GM23338 (cell line): ENCODE data around the gene CABCOCO1. TPM values are rescaled to one million over a fixed set of nuclear protein-coding genes. Genes with fewer than 3 reads are reported as not detected.

Source experiments
- ATAC-seq: fragments of 200-7000 bp; cut with Tn5 transposase; 3 replicates; pipeline ENCODE4 v1.9.1; 2020
- DNase-seq: peaks from one replicate; pipeline ENCODE4 v3.0.0-alpha.2; 2015; ENCODE audit warnings: low spot score
- H2AFZ ChIP-seq: fragments of 200-600 bp; sonication (generic); 2 replicates; pipeline ENCODE4 v1.8.0; 2016; ENCODE audit warnings: antibody characterized with exemption, mild to moderate bottlenecking, moderate library complexity
- H3F3A ChIP-seq: fragments of 200-600 bp; sonication (generic); replicated peaks from 2 replicates; pipeline ENCODE4 v1.8.0; 2017; ENCODE audit warnings: antibody characterized with exemption, mixed run types, low read depth
- H3K27ac ChIP-seq: fragments of 200-600 bp; sonication (generic); 2 replicates; pipeline ENCODE4 v1.6.1; 2016; ENCODE audit warnings: low read depth
- H3K27me3 ChIP-seq: fragments of 200-600 bp; sonication (generic); 2 replicates; pipeline ENCODE4 v1.8.0; 2016; ENCODE audit warnings: mild to moderate bottlenecking, mixed run types, moderate library complexity; ENCODE audit not compliant: insufficient read depth
- H3K36me3 ChIP-seq: fragments of 200-600 bp; sonication (generic); 2 replicates; pipeline ENCODE4 v1.8.0; 2016; ENCODE audit warnings: mild to moderate bottlenecking; ENCODE audit not compliant: insufficient read depth
- H3K4me1 ChIP-seq: fragments of 200-600 bp; sonication (generic); 2 replicates; pipeline ENCODE4 v1.8.0; 2016; ENCODE audit warnings: mild to moderate bottlenecking, moderate library complexity; ENCODE audit not compliant: insufficient read depth
- H3K4me2 ChIP-seq: fragments of 200-600 bp; sonication (generic); 2 replicates; pipeline ENCODE4 v1.7.1; 2017; ENCODE audit warnings: mixed run types
- H3K4me3 ChIP-seq: fragments of 200-600 bp; sonication (generic); 2 replicates; pipeline ENCODE4 v1.6.1; 2016; ENCODE audit warnings: mixed run types
- H3K79me2 ChIP-seq: fragments of 200-600 bp; sonication (generic); replicated peaks from 2 replicates; pipeline ENCODE4 v1.8.0; 2017; ENCODE audit warnings: mild to moderate bottlenecking; ENCODE audit not compliant: insufficient read depth
- H3K9me2 ChIP-seq: fragments of 200-600 bp; sonication (generic); 2 replicates; pipeline ENCODE4 v1.8.0; 2017; ENCODE audit not compliant: insufficient read depth
- H4K20me1 ChIP-seq: fragments of 200-600 bp; sonication (generic); replicated peaks from 2 replicates; pipeline ENCODE4 v1.8.0; 2017; ENCODE audit warnings: mild to moderate bottlenecking; ENCODE audit not compliant: insufficient read depth
- H3K27ac Mint-ChIP-seq: 2 replicates; pipeline ENCODE4 v1.8.0; 2020; ENCODE audit warnings: inconsistent platforms, mild to moderate bottlenecking, moderate library complexity, mixed read lengths
- H3K27me3 Mint-ChIP-seq: 3 replicates; pipeline ENCODE4 v1.8.0; 2022; ENCODE audit warnings: low read depth, mild to moderate bottlenecking, moderate library complexity, mixed read lengths, inconsistent platforms; ENCODE audit not compliant: insufficient read depth, poor library complexity
- H3K36me3 Mint-ChIP-seq: 3 replicates; pipeline ENCODE4 v1.8.0; 2021; ENCODE audit warnings: low read depth, mild to moderate bottlenecking, inconsistent platforms, moderate library complexity, mixed read lengths
- H3K4me1 Mint-ChIP-seq: 3 replicates; pipeline ENCODE4 v1.8.0; 2020; ENCODE audit warnings: mild to moderate bottlenecking, inconsistent platforms, mixed read lengths
- H3K4me3 Mint-ChIP-seq: 3 replicates; pipeline ENCODE4 v1.8.0; 2021; ENCODE audit warnings: moderate library complexity, mild to moderate bottlenecking, inconsistent platforms, mixed read lengths
- H3K9me3 Mint-ChIP-seq: 3 replicates; pipeline ENCODE4 v1.8.0; 2020; ENCODE audit warnings: moderate library complexity, mild to moderate bottlenecking, inconsistent platforms, mixed read lengths
- CREB1 ChIP-seq: fragments of 250-450 bp; sonication (Bioruptor Pico); IDR thresholded peaks from 2 replicates; pipeline ENCODE4 v1.5.0; 2020; ENCODE audit warnings: low read depth, mild to moderate bottlenecking, moderate library complexity
- EZH2 ChIP-seq: fragments of 200-600 bp; sonication (generic); IDR thresholded peaks from one replicate; pipeline ENCODE4 v1.8.0; 2017; ENCODE audit warnings: antibody characterized with exemption, mild to moderate bottlenecking, low read depth; ENCODE audit not compliant: unreplicated experiment
- EZH2phosphoT487 ChIP-seq: fragments of 200-600 bp; sonication (generic); IDR thresholded peaks from one replicate; pipeline ENCODE4 v1.8.1; 2018; ENCODE audit warnings: antibody characterized with exemption; ENCODE audit not compliant: unreplicated experiment
- JUNB ChIP-seq: IDR thresholded peaks from one replicate; pipeline ENCODE4 v1.6.1; 2016; ENCODE audit warnings: antibody characterized with exemption; ENCODE audit not compliant: unreplicated experiment
- NANOG ChIP-seq: IDR thresholded peaks from 2 replicates; pipeline ENCODE4 v1.6.1; 2016; ENCODE audit warnings: antibody characterized with exemption, borderline replicate concordance
- POLR2AphosphoS5 ChIP-seq: IDR thresholded peaks from 2 replicates; pipeline ENCODE4 v1.6.1; 2016; ENCODE audit warnings: antibody characterized with exemption, low read depth
- STAT1 ChIP-seq: IDR thresholded peaks from one replicate; pipeline ENCODE4 v1.6.1; 2016; ENCODE audit warnings: antibody characterized with exemption; ENCODE audit not compliant: unreplicated experiment
- ZNF331 ChIP-seq: fragments of 250-450 bp; sonication (Bioruptor Pico); IDR thresholded peaks from 2 replicates; pipeline ENCODE4 v1.5.0; 2020; ENCODE audit warnings: low read depth, mild to moderate bottlenecking, moderate library complexity
- polyA plus RNA-seq: library from polyadenylated mRNA; unstranded; fragments of >200 nt; fragmentation: Nextera tagmentation; extraction: Ambion mirVana; gene quantifications from 2 replicates; pipeline ENCODE4 v1.2.1, GENCODE V29; 2016
- total RNA-seq: library from RNA; depleted of rRNA; stranded (reverse); fragments of >200 nt; shearing (Covaris generic); gene quantifications from 2 replicates; pipeline ENCODE4 v1.2.3, GENCODE V29; 2014
- TF ChIP-seq, protein P1 (sequence below): IDR thresholded peaks from one replicate; pipeline ENCODE4 v1.6.1; 2018; ENCODE audit warnings: antibody characterized with exemption; ENCODE audit not compliant: unreplicated experiment
- TF ChIP-seq, protein P2 (sequence below): IDR thresholded peaks from 2 replicates; pipeline ENCODE4 v1.6.1; 2016; ENCODE audit warnings: antibody characterized with exemption
- TF ChIP-seq, protein P3 (sequence below): fragments of 250-450 bp; sonication (Bioruptor Pico); IDR thresholded peaks from 2 replicates; pipeline ENCODE4 v1.5.0; 2020; ENCODE audit warnings: mild to moderate bottlenecking, moderate library complexity

The CABCOCO1 gene
- total and polyA plus RNA-seq, 2 experiments from 2014 or later: not detected

DNA sequence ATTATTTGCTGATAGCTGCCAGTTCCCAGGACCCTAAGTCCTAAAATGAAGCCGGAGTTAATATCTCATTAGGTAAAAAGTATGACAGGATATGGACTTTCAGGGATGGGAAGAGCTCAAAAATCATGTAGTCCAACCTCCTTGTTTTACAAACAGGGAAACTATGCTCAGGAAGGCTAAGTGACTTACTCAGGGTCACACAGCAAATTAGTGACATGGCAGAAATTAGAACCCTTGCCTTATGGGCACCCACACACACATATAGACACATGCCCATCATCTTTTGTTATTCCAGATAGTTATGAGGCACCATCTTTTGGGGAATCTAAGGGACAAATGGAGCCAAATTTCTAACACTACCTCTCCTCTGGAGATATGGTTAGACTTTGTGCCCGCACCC, 147.5 kb downstream of the CABCOCO1 start:
- Mint-ChIP-seq H3K36me3 (no peaks in the 10 kb centered on the region), H3K4me1 (no peaks in the 10 kb centered on the region), H3K27ac (no peak overlapping the region), H3K9me3 (no peaks in the 10 kb centered on the region), H3K4me3 (no peak overlapping the region), H3K27me3 (no peaks in the 10 kb centered on the region)
- H3K4me1 ChIP-seq: no peaks in the 10 kb centered on the region
- no peaks in the 10 kb centered on the region for H3K36me3 ChIP-seq
- no peaks in the 10 kb centered on the region for H3F3A ChIP-seq
- no peaks in the 10 kb centered on the region for H3K79me2 ChIP-seq
- H3K27ac ChIP-seq: no peak overlapping the region
- H3K9me2 ChIP-seq: peaks cover 6% of the 10 kb centered on the region; the same call in 1 of the 2 replicates
- no peaks in the 10 kb centered on the region for H4K20me1 ChIP-seq
- no peak for TF ChIP-seq POLR2AphosphoS5
- TF ChIP-seq JUNB: no peak
- no peak for TF ChIP-seq CREB1 (CRISPR knock-in tag)
- no peak for TF ChIP-seq EZH2
- TF ChIP-seq EZH2phosphoT487: no peak
- no peak for TF ChIP-seq STAT1
- DNase-seq (no peak), ATAC-seq (no peak)
- H2AFZ ChIP-seq: no peak overlapping the region
- H3K4me3 ChIP-seq: no peak overlapping the region
- H3K27me3 ChIP-seq: no peaks in the 10 kb centered on the region
- H3K4me2 ChIP-seq: no peak overlapping the region

DNA sequence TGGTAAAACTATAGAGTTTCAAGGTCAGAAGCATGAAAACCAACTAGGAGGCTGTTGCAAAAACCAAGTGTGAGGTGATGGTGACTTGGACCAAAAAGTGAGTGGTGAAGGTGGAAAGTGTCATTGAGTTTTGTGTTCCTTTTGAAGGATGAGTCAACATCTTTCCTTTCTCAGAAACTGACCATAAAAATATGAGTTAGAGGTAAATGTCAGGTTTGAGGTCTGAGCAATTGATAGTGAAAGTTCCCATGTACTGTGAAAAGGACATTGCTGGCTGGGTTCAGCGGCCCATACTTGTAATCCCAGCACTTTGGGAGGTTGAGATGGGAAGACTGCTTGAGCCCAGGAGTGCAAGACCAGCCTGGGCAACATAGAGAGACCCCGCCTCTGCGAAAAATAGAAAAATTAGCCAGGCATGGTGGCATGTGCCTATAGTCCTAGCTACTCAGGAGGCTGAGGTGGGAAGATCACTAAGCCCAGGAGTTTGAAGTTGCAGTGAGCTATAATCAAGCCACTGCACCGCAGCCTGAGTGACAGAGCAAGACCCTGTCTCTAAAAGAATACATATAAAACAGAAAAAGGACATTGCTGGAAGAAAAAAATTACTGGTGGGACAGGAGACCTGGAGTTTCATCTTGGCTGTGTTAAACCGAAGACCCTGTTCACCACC, 149.5 kb downstream of the CABCOCO1 start:
- ATAC-seq: no peak
- no peaks in the 10 kb centered on the region for H3F3A ChIP-seq
- Mint-ChIP-seq H3K27ac (no peak overlapping the region), H3K27me3 (peaks cover 1% of the 10 kb centered on the region), H3K9me3 (no peaks in the 10 kb centered on the region), H3K4me1 (no peaks in the 10 kb centered on the region), H3K4me3 (no peak overlapping the region), H3K36me3 (no peaks in the 10 kb centered on the region)
- H3K4me2 ChIP-seq: no peak overlapping the region
- H3K36me3 ChIP-seq: no peaks in the 10 kb centered on the region
- no peak overlapping the region for H3K4me3 ChIP-seq
- no peaks in the 10 kb centered on the region for H3K27me3 ChIP-seq
- H4K20me1 ChIP-seq: no peaks in the 10 kb centered on the region
- no peaks in the 10 kb centered on the region for H3K4me1 ChIP-seq
- H2AFZ ChIP-seq: no peak overlapping the region
- no peaks in the 10 kb centered on the region for H3K79me2 ChIP-seq
- H3K9me2 ChIP-seq: no peaks in the 10 kb centered on the region
- no peak overlapping the region for H3K27ac ChIP-seq
- no peak for DNase-seq
- TF ChIP-seq, protein P1, sequence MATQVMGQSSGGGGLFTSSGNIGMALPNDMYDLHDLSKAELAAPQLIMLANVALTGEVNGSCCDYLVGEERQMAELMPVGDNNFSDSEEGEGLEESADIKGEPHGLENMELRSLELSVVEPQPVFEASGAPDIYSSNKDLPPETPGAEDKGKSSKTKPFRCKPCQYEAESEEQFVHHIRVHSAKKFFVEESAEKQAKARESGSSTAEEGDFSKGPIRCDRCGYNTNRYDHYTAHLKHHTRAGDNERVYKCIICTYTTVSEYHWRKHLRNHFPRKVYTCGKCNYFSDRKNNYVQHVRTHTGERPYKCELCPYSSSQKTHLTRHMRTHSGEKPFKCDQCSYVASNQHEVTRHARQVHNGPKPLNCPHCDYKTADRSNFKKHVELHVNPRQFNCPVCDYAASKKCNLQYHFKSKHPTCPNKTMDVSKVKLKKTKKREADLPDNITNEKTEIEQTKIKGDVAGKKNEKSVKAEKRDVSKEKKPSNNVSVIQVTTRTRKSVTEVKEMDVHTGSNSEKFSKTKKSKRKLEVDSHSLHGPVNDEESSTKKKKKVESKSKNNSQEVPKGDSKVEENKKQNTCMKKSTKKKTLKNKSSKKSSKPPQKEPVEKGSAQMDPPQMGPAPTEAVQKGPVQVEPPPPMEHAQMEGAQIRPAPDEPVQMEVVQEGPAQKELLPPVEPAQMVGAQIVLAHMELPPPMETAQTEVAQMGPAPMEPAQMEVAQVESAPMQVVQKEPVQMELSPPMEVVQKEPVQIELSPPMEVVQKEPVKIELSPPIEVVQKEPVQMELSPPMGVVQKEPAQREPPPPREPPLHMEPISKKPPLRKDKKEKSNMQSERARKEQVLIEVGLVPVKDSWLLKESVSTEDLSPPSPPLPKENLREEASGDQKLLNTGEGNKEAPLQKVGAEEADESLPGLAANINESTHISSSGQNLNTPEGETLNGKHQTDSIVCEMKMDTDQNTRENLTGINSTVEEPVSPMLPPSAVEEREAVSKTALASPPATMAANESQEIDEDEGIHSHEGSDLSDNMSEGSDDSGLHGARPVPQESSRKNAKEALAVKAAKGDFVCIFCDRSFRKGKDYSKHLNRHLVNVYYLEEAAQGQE: no peak
- TF ChIP-seq EZH2 (no peak), JUNB (no peak), NANOG (no peak), ZNF331 (CRISPR knock-in tag) (no peak), EZH2phosphoT487 (no peak), STAT1 (no peak)
- TF ChIP-seq, protein P2, sequence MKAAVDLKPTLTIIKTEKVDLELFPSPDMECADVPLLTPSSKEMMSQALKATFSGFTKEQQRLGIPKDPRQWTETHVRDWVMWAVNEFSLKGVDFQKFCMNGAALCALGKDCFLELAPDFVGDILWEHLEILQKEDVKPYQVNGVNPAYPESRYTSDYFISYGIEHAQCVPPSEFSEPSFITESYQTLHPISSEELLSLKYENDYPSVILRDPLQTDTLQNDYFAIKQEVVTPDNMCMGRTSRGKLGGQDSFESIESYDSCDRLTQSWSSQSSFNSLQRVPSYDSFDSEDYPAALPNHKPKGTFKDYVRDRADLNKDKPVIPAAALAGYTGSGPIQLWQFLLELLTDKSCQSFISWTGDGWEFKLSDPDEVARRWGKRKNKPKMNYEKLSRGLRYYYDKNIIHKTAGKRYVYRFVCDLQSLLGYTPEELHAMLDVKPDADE: no peak
- TF ChIP-seq, protein P3, sequence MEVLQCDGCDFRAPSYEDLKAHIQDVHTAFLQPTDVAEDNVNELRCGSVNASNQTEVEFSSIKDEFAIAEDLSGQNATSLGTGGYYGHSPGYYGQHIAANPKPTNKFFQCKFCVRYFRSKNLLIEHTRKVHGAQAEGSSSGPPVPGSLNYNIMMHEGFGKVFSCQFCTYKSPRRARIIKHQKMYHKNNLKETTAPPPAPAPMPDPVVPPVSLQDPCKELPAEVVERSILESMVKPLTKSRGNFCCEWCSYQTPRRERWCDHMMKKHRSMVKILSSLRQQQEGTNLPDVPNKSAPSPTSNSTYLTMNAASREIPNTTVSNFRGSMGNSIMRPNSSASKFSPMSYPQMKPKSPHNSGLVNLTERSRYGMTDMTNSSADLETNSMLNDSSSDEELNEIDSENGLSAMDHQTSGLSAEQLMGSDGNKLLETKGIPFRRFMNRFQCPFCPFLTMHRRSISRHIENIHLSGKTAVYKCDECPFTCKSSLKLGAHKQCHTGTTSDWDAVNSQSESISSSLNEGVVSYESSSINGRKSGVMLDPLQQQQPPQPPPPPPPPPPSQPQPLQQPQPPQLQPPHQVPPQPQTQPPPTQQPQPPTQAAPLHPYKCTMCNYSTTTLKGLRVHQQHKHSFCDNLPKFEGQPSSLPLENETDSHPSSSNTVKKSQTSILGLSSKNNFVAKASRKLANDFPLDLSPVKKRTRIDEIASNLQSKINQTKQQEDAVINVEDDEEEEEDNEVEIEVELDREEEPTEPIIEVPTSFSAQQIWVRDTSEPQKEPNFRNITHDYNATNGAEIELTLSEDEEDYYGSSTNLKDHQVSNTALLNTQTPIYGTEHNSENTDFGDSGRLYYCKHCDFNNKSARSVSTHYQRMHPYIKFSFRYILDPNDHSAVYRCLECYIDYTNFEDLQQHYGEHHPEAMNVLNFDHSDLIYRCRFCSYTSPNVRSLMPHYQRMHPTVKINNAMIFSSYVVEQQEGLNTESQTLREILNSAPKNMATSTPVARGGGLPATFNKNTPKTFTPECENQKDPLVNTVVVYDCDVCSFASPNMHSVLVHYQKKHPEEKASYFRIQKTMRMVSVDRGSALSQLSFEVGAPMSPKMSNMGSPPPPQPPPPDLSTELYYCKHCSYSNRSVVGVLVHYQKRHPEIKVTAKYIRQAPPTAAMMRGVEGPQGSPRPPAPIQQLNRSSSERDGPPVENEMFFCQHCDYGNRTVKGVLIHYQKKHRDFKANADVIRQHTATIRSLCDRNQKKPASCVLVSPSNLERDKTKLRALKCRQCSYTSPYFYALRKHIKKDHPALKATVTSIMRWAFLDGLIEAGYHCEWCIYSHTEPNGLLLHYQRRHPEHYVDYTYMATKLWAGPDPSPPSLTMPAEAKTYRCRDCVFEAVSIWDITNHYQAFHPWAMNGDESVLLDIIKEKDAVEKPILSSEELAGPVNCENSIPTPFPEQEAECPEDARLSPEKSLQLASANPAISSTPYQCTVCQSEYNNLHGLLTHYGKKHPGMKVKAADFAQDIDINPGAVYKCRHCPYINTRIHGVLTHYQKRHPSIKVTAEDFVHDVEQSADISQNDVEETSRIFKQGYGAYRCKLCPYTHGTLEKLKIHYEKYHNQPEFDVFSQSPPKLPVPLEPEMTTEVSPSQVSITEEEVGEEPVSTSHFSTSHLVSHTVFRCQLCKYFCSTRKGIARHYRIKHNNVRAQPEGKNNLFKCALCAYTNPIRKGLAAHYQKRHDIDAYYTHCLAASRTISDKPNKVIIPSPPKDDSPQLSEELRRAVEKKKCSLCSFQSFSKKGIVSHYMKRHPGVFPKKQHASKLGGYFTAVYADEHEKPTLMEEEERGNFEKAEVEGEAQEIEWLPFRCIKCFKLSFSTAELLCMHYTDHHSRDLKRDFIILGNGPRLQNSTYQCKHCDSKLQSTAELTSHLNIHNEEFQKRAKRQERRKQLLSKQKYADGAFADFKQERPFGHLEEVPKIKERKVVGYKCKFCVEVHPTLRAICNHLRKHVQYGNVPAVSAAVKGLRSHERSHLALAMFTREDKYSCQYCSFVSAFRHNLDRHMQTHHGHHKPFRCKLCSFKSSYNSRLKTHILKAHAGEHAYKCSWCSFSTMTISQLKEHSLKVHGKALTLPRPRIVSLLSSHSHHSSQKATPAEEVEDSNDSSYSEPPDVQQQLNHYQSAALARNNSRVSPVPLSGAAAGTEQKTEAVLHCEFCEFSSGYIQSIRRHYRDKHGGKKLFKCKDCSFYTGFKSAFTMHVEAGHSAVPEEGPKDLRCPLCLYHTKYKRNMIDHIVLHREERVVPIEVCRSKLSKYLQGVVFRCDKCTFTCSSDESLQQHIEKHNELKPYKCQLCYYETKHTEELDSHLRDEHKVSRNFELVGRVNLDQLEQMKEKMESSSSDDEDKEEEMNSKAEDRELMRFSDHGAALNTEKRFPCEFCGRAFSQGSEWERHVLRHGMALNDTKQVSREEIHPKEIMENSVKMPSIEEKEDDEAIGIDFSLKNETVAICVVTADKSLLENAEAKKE (CRISPR knock-in tag): no peak
